GM12872 (cell line): ENCODE data around the gene NARF.

ENCODE experiments used
- CTCF ChIP-seq: IDR thresholded peaks from 3 replicates; pipeline ENCODE4 v1.5.1; 2011; ENCODE audit warnings: low read depth, mild to moderate bottlenecking, low read length, moderate library complexity; ENCODE audit not compliant: insufficient read depth

Gene NARF

DNA sequence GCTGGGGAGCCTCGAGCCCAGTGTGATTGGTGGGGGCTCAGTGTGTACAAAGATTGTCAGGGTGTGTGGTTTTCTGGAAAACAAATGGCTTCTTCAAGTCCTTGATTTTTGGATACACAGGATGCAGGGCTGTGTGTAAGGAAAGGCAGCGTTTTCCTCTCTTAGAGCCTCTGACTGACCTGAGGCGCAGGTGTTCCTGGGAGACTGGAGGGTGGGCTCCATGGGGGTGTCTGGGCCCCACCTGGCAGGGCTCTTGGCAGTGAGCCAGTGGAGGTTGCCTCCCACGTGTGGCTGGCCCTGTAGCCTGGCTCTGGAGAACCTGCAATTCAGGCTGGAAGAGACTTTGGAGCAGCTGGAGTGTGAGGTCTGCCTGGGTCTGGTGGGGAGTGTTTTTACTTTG is 66.0 kb downstream of the NARF start:
- no peak for TF ChIP-seq CTCF

DNA sequence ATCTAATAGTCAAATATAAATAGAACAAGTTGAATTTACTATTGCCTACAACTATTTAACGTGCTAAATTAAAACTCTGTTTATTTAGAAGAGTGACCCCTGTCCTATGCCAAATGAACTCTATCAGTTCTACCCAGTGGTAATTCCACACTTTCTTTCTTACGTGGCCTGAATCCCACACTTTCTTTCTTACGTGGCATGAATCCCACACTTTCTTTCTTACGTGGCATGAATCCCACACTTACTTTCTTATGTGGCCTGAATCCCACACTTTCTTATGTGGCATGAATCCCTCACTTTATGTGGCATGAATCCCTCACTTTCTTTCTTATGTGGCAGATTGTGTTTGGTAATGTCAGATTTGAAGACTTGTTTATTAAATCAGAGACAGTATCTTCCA is 67.2 kb downstream of the NARF start:
- no peak for TF ChIP-seq CTCF

DNA sequence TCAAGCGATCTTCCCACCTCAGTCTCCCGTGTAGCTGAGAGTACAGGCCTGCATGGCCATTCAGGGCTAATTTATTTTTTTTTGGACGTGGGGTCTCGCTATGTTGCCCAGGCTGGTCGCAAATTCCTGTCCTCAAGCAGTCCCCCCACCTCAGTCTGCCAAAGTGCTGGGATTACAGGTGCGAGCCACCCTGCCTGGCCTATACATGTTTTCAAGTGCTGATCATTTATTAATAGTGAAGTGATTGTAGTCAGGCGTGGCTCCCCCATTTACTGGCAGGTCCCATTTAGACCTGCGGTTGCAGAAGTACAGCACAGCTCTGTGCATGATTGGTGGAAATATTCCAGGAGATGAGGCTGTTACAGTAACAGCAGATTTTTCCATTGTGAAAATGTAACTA is 69.4 kb downstream of the NARF start:
- TF ChIP-seq CTCF = no peak

- 0 out of 3 replicates have a peak, but pooled peaks have one; percentile 17 for TF ChIP-seq CTCF
Measured at GRCh38 chr17:82528484-82529265, 70.1 kb downstream of the NARF start.

GRCh38 chr17:82529914-82530300 is 71.4 kb downstream of the NARF start:
- TF ChIP-seq CTCF = no peak

DNA sequence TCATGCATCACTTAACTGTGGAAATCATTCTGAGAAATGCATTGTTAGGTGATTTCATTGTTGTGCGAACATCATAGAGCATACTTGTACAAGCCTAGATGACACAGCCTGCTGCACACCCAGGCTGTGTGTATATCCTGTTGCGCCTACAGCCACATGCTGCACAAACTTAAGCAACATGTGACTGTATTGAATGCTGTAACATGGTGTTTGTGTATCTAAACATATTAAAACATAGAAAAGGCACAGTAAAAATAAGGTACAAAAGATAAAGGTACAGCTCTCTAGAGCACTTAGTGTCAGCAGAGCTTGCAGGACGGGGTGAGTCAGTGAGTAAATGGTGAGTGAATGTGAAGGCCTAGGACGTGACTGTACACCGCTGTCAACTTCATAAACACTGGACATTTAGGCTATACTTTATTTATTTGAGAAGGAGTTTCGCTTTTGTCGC is 72.9 kb downstream of the NARF start:
- no peak for TF ChIP-seq CTCF

DNA sequence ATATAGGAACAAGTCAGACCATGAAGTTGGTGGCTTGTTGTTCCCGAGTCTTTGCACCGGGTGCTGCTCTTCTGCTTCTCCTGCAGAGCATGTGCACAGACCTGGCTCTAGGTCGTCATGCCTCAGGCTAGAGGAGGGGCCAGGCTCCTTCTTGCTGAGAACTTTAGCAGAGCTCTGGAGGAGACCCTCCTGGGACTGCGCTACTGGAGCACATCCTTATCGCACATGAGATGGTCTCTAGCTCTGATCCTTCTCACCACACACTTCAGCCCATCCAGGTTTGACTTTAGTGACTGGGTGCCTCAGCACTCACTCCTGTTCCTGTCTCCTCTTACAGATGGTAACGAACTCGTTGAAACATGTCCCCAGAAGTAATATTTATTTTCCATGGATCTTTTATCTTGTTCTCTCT is 75.9 kb downstream of the NARF start:
- no peak for TF ChIP-seq CTCF
